ENCODE results near the gene SOX10. TPM values are rescaled to one million over a fixed set of nuclear protein-coding genes. Genes with fewer than 3 reads are reported as not detected.

SOX10 gene
- total and polyA plus RNA-seq, 12 donors = 0.11 to 3.8 (median 1.1) TPM

DNA sequence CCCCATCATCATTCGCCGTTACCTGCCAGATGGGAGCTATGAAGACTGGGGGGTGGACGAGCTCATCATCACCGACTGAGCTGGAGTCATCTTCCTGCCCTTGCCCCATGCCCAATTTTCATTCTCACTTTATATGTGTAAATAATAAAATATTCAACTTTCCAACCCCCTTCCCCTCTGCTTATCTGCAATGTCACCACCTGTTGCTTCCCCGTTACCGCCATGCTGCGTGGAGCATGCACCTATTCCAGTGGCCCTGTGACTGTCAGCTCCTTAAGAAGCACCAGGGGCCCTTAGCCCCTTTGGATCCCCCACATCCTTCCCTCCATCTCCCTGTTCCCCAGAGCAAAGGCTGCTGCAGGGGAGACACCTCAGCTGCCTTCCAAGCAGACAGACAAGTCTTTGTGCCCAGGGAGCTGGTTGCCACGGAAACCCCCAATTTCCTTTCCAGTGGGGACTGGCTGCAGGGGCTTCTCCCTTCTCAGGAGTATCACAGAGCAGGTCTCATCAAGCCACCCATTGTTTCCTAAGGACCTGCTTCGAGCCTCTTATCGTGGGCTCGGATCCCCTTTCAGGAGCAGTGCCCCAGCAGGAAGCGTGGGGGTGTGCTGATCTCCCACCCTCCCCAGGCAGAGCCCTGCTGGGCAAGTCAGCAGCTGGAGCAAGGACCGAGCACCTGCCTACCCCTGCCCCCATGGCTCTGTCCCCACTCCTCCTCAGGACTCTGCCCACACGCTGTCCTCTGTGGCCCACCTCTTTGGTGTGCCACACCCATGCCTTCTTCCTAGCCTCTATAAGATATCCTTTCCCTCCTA lies 16.5 kb downstream of the SOX10 start:
- Histone ChIP-seq H3K27ac (no peak overlapping the region), H3K27me3 (no peaks in the 10 kb centered on the region), H3K36me3 (peaks cover 0 to 74% (median 22%) of the 10 kb centered on the region in 9 donors), H3K4me3 (no peak overlapping the region), H3K9me3 (no peaks in the 10 kb centered on the region), H3K4me1 (peaks cover 0 to 25% (median 12%) of the 10 kb centered on the region in 9 donors)
- TF ChIP-seq, protein P1, sequence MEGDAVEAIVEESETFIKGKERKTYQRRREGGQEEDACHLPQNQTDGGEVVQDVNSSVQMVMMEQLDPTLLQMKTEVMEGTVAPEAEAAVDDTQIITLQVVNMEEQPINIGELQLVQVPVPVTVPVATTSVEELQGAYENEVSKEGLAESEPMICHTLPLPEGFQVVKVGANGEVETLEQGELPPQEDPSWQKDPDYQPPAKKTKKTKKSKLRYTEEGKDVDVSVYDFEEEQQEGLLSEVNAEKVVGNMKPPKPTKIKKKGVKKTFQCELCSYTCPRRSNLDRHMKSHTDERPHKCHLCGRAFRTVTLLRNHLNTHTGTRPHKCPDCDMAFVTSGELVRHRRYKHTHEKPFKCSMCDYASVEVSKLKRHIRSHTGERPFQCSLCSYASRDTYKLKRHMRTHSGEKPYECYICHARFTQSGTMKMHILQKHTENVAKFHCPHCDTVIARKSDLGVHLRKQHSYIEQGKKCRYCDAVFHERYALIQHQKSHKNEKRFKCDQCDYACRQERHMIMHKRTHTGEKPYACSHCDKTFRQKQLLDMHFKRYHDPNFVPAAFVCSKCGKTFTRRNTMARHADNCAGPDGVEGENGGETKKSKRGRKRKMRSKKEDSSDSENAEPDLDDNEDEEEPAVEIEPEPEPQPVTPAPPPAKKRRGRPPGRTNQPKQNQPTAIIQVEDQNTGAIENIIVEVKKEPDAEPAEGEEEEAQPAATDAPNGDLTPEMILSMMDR (IDR thresholded peaks at IDR 0.05) = no peak
- ATAC-seq (no peak), DNase-seq (no peak)
- WGBS, 2 donors = 81 to 84% methylated on average over 14 of the region's 14 CpGs
- intact Hi-C loops (cut with DNase I) = loop anchor here in 7 of 10 donors (5.0 to 10.0 kb wide), 4 partner anchors 81 to 153 kb away; no protein-coding TSS in a partner anchor

DNA sequence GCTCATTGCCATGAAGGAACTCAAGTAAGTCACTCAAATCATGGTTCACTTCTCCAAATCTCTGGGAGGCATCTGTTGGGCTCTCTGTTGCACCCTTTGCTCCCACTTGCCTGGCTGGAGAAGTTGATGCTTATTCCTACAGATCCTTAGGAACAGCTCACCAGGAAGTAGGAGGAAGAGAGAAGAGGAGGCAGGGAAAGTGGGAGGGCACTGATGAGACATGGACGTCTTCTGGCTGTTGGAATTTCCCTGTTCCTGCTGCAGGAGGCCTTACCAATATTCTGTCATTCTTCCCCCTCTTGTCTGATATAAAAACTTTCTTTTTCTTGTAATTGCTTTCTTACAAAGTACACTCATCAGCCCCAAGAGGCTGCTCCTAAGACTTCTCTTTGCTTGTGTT lies 17.2 kb downstream of the SOX10 start:
- DNase-seq = no peak
- Histone ChIP-seq H3K27ac (no peak overlapping the region), H3K9me3 (no peaks in the 10 kb centered on the region), H3K36me3 (peaks cover 0 to 74% (median 24%) of the 10 kb centered on the region in 9 donors), H3K27me3 (no peaks in the 10 kb centered on the region), H3K4me3 (no peak overlapping the region), H3K4me1 (peaks cover 0 to 25% (median 12%) of the 10 kb centered on the region in 9 donors)
- TF ChIP-seq, protein P1 (IDR thresholded peaks at IDR 0.05) = no peak
- no peak for ATAC-seq
- WGBS, 2 donors = 38 to 65% methylated on average over 1 of the region's 1 CpG
- intact Hi-C loops (cut with DNase I) = loop anchor here in 7 of 10 donors (5.0 to 10.0 kb wide), 4 partner anchors 80 to 152 kb away; no protein-coding TSS in a partner anchor

DNA sequence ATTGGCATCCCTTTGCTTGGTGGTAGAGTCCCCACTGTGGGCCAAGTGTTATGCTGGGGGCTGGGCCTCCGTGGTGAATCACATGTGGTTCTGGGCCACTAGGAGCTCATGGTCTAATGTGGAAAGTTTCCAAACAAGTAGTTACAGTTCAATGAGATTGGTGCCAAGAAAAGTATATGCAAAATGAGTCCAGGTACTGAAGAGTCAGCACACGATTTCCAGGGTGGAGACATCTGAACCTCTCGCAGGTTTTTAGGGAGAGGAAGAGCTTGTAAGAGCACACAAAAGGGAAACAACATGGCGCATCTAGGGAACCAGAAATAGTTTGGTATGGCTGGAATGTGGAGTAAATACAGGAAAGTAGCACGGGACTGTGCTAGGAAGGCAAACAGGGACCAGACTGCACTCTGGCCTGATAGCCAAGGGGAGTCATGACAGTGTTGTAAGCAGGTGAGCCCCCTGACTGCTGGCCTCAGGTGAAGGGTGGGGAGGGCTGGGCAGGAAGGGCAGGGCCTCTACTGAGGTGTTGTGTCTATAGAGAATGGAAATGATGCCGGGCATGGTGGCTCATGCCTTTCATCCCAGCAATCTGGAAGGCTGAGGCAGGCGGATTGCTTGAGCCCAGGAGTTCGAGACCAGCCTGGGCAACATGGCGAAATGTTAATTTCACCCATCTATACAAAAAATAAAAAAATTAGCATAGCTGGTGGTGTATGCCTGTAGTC lies 18.3 kb downstream of the SOX10 start:
- intact Hi-C loops (cut with DNase I) = loop anchor here in 9 of 10 donors (2.0 to 10.0 kb wide), 5 partner anchors 79 to 151 kb away; no protein-coding TSS in a partner anchor
- ATAC-seq (peak in 4 of 8 donors; percentile 54 to 69 (median 56)), DNase-seq (no peak)
- H3K4me3 ChIP-seq = no peak overlapping the region
- peaks cover 0 to 83% (median 33%) of the 10 kb centered on the region in 9 donors for H3K36me3 ChIP-seq
- TF ChIP-seq, protein P1 (IDR thresholded peaks at IDR 0.05) = no peak
- H3K4me1 ChIP-seq = peaks cover 0 to 25% (median 12%) of the 10 kb centered on the region in 9 donors
- no peaks in the 10 kb centered on the region for H3K27me3 ChIP-seq
- no peaks in the 10 kb centered on the region for H3K9me3 ChIP-seq
- H3K27ac ChIP-seq = peak overlapping the region in 6 of 10 donors; percentile 8 to 70 (median 44)
- 66 to 71% methylated on average over 9 of the region's 9 CpGs for WGBS, 2 donors

DNA sequence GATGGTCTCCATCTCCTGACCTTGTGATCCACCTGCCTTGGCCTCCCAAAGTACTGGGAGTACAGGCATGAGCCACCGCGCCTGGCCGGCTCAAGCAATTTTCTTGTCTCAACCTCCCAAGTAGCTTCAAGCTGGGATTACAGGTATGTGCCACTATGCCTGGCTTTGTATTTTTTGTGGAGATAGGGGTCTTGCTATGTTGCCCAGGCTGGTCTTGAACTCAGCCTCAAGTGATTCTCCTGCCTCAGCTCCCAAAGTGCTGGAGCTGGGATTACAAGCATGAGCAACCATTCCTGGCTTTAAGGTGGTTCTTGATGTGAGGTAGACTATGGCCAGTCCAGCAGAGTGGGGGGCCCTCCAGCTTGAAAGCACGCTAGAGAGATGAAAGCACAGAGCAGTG lies 23.3 kb downstream of the SOX10 start:
- no peaks in the 10 kb centered on the region for H3K9me3 ChIP-seq
- no peak overlapping the region for H3K4me3 ChIP-seq
- WGBS, 2 donors = 99 to 100% methylated on average over 4 of the region's 4 CpGs

More for the DNA sequence above, 23.3 kb downstream of the SOX10 start:
- ATAC-seq = no peak
- no peak for DNase-seq
- Histone ChIP-seq H3K36me3 (peaks cover 0 to 89% (median 54%) of the 10 kb centered on the region in 9 donors), H3K27ac (no peak overlapping the region), H3K27me3 (no peaks in the 10 kb centered on the region), H3K4me1 (peaks cover 0 to 22% (median 7%) of the 10 kb centered on the region in 9 donors)
- TF ChIP-seq, protein P1 (IDR thresholded peaks at IDR 0.05) = no peak
- intact Hi-C loops (cut with DNase I) = loop anchor here in 4 of 10 donors (5.0 to 10.0 kb wide), 3 partner anchors 74 to 146 kb away; no protein-coding TSS in a partner anchor
